HepG2 (cell line): ENCODE data around the gene UTP4. TPM values are rescaled to one million over a fixed set of nuclear protein-coding genes. Genes with fewer than 3 reads are reported as not detected.
A peak's percentile ranks its signal among the peaks of the same experiment; 100 is the strongest.

Experiments used
- GABPB1 ChIP-seq: IDR thresholded peaks from 2 replicates; pipeline ENCODE4 v1.6.1; 2016; ENCODE audit warnings: mild to moderate bottlenecking, missing genetic modification reagents, moderate library complexity, missing compliant biosample characterization
- SPEN ChIP-seq: sonication (generic); formaldehyde crosslinking; IDR thresholded peaks from 2 replicates; pipeline ENCODE4 v1.5.1; 2020; ENCODE audit warnings: low read depth, mild to moderate bottlenecking, missing genetic modification reagents
- ZNF646 ChIP-seq: sonication (generic); formaldehyde crosslinking; IDR thresholded peaks from 2 replicates; pipeline ENCODE4 v1.9.0; 2021; ENCODE audit warnings: mild to moderate bottlenecking, missing genetic modification reagents
- polyA plus RNA-seq, 8 experiments: library from polyadenylated mRNA; depleted of rRNA in 3 of 8; stranded (reverse) in 7 of 8; unstranded in 1 of 8; fragments of >200 nt; fragmentation: Illumina TruSeq in 4 of 8; extraction: Trizol in 4 of 8; gene quantifications; 2 replicates each; pipeline versions ENCODE4 v1.2.1 to v1.2.3, GENCODE V29; 2011 to 2016; ENCODE audit warnings: low read depth in 4 of 8, missing spikeins in 1 of 8, mixed read lengths in 1 of 8; ENCODE audit not compliant: insufficient read depth in 1 of 8
- total RNA-seq, 5 experiments: library from RNA; depleted of rRNA; stranded (reverse); fragments of >200 nt; fragmentation: Illumina TruSeq; extraction: Trizol; gene quantifications; 2 replicates each; pipeline ENCODE4 v1.2.3, GENCODE V29; 2016; ENCODE audit warnings: low read depth in 1 of 5
- TF ChIP-seq, protein P1 (sequence below), 2 experiments: fragments of 450-650 bp in 1 of 2; sonication (generic) in 1 of 2; formaldehyde crosslinking in 1 of 2; IDR thresholded peaks; 2 replicates each; pipeline versions ENCODE4 v1.6.1 to v1.8.0; 2016 to 2022; ENCODE audit warnings: antibody characterized with exemption in 1 of 2, mild to moderate bottlenecking in 1 of 2, missing genetic modification reagents in 1 of 2
- TF ChIP-seq, protein P2 (sequence below), 2 experiments: fragments of 450-650 bp in 1 of 2; sonication (generic) in 1 of 2; formaldehyde crosslinking; IDR thresholded peaks; 2 replicates each; pipeline versions ENCODE4 v1.5.0 to v1.8.0; 2020 to 2022; ENCODE audit warnings: mild to moderate bottlenecking in 1 of 2, missing genetic modification reagents in 1 of 2
- TF ChIP-seq, protein P3 (sequence below): sonication (generic); formaldehyde crosslinking; IDR thresholded peaks from 2 replicates; pipeline ENCODE4 v1.4.0; 2020; ENCODE audit warnings: missing genetic modification reagents, borderline replicate concordance

UTP4 gene
- total and polyA plus RNA-seq, 2 of the 13 experiments (the other 11 are each of a cell fraction or from before 2014, with no cell fraction given) = 30.0 to 85.8 TPM

DNA sequence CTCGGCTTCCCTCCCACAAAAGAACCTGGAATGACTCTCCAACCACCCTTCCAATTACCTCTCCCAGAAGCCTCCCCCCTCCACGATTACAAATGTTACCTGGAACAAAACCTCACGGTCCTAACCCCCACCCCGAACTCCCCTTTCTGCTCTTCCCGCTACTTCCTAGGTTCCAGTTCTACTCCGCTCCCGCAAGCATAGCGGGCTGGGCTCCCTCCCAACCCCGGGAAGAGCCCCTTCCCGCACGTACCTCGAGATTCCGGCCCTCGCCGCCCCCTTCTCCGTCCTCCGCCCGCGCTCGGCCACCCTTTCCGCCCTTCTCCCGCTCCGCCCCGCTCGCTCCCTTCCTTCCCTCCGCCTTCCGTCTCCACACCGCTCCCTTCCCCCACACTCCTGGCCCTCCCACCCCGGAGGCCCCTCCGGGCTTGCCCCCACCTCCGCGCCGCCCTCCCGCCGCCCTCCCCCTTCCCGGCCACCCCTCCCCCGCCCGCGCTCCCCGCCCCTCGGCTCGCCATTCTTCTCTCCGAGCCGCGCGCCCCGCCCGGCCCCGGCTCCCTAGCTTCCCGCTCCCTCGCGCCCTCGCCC, 518 bp upstream of the UTP4 start (continued):
- TF ChIP-seq ZNF646 (CRISPR knock-in tag) (0 out of 2 replicates have a peak, but pooled peaks have one; percentile 30), GABPB1 (CRISPR knock-in tag) (peak; percentile 66; the same call in 1 of the 2 replicates), SPEN (CRISPR knock-in tag) (no peak)
- TF ChIP-seq, protein P1, sequence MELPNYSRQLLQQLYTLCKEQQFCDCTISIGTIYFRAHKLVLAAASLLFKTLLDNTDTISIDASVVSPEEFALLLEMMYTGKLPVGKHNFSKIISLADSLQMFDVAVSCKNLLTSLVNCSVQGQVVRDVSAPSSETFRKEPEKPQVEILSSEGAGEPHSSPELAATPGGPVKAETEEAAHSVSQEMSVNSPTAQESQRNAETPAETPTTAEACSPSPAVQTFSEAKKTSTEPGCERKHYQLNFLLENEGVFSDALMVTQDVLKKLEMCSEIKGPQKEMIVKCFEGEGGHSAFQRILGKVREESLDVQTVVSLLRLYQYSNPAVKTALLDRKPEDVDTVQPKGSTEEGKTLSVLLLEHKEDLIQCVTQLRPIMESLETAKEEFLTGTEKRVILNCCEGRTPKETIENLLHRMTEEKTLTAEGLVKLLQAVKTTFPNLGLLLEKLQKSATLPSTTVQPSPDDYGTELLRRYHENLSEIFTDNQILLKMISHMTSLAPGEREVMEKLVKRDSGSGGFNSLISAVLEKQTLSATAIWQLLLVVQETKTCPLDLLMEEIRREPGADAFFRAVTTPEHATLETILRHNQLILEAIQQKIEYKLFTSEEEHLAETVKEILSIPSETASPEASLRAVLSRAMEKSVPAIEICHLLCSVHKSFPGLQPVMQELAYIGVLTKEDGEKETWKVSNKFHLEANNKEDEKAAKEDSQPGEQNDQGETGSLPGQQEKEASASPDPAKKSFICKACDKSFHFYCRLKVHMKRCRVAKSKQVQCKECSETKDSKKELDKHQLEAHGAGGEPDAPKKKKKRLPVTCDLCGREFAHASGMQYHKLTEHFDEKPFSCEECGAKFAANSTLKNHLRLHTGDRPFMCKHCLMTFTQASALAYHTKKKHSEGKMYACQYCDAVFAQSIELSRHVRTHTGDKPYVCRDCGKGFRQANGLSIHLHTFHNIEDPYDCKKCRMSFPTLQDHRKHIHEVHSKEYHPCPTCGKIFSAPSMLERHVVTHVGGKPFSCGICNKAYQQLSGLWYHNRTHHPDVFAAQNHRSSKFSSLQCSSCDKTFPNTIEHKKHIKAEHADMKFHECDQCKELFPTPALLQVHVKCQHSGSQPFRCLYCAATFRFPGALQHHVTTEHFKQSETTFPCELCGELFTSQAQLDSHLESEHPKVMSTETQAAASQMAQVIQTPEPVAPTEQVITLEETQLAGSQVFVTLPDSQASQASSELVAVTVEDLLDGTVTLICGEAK (IDR thresholded peaks at IDR 0.05) = 0 out of 2 replicates have a peak, but pooled peaks have one; percentile 5
- TF ChIP-seq, protein P1 (CRISPR knock-in tag; IDR thresholded peaks at IDR 0.05) = no peak
- TF ChIP-seq, protein P2, sequence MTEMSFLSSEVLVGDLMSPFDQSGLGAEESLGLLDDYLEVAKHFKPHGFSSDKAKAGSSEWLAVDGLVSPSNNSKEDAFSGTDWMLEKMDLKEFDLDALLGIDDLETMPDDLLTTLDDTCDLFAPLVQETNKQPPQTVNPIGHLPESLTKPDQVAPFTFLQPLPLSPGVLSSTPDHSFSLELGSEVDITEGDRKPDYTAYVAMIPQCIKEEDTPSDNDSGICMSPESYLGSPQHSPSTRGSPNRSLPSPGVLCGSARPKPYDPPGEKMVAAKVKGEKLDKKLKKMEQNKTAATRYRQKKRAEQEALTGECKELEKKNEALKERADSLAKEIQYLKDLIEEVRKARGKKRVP (CRISPR knock-in tag; IDR thresholded peaks at IDR 0.05) = 0 out of 4 replicates have a peak, but pooled peaks of 1 of the 2 experiments have one; percentile 11
- TF ChIP-seq, protein P3, sequence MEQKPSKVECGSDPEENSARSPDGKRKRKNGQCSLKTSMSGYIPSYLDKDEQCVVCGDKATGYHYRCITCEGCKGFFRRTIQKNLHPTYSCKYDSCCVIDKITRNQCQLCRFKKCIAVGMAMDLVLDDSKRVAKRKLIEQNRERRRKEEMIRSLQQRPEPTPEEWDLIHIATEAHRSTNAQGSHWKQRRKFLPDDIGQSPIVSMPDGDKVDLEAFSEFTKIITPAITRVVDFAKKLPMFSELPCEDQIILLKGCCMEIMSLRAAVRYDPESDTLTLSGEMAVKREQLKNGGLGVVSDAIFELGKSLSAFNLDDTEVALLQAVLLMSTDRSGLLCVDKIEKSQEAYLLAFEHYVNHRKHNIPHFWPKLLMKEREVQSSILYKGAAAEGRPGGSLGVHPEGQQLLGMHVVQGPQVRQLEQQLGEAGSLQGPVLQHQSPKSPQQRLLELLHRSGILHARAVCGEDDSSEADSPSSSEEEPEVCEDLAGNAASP = 0 out of 2 replicates have a peak, but pooled peaks have one; percentile 29
